ENCODE data around the gene ENDOD1. TPM values are rescaled to one million over a fixed set of nuclear protein-coding genes. Genes with fewer than 3 reads are reported as not detected.
"Not testable (repeated sequence)": the region's sequence is repeated elsewhere in the genome, so short reads cannot be mapped to it uniquely, and the experiment has no call there.

Gene ENDOD1
- total RNA-seq, 1 donor from 2014 or later = 22.9 TPM

DNA sequence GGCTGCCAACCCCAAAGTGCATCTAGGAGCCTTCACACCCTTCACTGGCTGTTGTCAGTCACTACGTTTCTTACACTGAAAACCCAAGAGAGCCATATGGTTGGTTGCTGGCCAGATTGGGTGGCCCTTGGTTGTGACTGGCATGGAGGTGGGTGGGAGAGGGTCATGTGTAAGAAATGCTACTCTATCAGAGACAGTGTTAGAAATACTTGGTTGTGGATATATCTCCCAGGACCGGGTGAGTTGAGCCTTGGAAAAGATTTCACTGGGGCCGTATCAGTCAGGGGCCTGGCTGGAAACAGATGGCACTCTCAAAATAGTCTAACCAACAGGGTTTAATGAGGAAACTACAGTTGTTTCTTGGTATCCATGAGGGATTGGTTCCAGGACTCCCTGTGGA lies 15.2 kb downstream of the ENDOD1 start:
- DNase-seq = no peak

DNA sequence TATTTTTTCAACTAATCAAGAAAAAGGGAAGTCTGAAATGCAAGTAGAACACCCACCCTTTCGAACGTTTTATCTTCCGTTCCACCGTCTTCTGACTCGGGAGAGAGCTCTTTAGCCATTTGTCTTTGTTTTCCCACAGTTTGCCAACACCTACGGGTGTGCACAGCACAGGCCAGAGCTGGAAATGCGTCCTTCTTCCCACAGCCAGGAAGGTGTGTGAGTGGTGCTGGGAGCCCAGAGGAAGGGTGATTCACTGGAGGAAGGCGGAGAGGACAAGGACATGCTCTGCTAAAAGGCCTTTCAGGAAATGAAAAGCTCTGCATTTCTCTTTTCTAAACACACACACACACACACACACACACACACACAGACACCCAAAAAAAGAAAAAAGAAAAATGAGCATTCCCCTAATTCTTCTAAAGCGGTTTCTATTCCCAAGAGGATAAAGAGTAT lies 18.5 kb downstream of the ENDOD1 start:
- DNase-seq = peak; percentile 44

DNA sequence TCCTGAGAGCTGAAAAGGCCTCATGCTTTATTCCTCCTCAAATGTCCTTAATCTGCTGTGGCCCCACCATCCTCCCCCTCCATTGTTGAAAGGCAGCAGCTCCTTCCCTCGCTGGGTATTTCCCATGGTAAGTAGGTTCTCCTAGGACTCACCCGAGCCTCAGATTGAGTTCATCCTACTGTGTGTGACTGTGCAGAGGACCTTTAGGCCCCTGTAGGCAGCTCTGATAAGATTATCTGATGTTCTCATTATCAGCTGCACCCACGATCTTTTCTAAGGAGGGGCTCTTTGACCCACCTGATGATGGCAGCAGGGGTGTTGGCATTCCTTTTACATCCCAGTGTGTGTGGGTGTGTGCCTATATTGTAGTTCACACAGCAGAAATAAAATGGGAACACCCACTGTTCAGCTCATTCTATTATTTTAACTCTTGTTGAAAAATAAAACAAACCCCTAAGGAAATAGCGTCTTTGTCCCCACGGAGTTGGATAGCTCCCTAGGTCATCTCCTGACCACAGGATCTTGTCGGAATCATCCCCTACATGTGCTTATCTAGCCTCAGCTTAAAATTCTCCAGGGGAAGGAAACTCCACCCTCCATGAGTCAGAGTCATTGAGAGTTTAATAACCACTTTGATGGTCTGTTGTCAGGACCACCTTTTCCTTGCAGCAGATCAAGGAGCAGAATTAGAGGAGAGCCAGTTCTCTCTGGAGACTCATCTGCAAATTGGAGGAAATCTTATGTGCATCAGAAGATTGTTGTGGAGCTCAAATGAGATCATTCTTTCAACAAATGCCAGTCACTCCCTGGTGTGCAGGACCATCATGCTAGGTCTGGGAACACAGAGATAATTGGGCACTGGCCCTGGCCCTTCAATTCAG lies 19.3 kb downstream of the ENDOD1 start:
- no peak for DNase-seq

DNA sequence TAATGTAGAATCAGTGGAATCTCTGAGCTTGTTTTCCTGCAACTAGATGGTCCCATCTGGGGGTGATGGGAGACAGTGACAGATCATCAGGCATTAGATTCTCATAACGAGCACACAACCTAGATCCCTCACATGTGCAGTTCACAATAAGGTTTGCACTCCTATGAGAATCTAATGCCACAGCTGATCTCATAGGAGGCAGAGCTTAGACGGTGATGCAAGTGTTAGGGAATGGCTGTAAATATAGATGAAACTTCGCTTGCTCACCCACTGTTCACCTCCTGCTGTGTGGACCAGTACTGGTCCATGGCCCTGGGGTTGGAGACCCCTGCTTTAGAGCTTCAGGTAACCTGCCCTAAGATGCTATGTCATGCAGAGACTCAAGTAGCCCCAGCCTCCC lies 21.8 kb downstream of the ENDOD1 start:
- DNase-seq = not testable (repeated sequence)

DNA sequence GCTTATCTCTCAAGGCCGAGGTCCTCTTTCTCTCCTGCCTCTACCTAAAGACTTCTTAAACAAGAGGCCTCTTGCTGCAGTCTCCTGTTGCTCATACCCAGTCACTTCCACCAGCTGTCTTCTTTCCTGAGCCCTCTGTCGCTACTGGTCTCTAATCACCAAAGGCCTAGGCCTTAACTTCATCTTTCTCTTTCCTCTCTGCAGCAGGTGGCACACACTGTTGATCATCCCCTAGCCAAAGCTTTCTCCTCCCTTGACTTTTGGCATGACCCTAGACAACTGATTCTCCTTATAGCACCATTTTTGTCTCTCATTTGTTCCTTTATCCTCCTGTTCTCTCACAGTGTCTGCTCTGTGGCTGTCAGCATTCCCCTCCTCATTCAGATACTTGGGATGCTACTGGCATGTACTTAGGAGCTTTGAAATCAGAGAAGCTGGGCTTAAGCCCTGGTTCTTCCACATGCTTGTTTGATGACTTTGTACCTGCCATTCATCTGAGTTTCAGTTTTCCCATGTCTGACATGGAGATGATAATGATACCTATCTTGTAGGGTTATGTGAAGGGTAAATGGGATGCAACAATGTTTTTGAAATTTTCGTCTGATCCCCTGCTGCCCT lies 22.4 kb downstream of the ENDOD1 start:
- DNase-seq = no peak

DNA sequence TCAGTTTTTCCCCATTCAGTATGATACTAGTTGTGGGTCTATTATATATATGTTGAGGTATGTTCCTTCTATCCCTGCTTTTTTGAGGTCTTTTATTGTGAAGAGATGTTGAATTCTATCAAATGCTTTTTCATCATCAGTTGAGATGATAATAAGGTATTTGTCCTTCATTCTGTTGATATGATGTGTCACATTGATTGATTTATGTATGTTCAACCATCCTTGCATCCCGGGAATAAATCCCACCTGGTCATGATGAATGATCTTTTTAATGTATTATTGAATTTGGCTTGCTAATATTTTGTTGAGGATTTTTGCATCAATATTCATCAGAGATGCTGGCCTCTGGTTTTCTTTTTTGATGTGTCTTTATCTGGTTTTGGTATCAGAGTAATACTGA lies 26.0 kb downstream of the ENDOD1 start:
- DNase-seq = no peak

DNA sequence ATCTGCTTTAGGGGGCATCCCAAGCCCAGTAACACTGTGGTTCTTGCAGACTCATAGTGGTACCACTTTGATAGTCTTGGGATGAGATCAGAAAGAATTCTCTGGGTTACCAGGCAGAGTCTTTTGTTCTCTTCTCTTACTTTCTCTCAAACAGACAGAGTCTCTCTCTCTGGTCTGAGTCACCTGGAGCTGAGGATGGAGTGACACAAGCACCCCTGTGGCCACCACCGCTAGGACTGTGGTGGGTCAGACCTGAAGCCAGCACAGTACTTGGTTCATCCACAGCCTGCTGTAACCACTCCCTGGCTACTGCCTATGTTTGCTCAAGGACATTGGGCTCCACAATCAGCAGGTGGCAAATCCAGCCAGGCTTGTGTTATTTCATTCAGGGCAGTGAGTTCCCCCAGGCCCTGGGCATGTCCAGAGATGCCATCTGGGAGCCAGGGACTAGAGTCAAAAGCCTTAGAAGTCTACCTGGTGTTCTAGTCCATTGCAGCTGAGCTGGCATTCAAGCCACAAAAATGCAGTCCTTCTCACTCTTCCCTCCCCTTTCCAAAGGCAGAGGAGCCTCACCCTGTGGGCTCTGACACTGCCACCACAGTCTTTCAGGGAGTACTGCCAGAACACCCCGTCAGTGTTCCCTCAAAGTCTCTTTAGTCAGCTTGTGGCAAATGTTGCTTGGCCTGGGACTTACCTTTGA lies 29.9 kb downstream of the ENDOD1 start:
- DNase-seq = no peak

DNA sequence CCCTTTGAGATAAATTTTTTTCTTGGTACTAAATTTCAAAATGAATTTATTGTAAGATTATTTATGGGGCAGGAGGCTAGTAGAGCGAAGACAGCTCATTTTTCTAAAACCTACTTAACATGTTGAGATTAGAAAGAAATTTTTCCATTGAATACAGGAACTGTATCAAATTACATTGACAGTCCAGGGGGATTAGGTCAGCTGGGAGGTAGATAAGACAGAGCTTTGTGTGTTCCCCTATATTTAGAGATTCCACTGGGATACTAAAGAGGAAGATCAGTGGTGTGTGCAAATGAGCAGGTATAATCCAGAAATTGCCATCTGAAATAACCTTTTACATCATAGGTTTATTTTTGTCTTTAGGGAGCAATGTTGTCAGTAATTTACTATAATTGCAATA lies 32.1 kb downstream of the ENDOD1 start:
- DNase-seq = no peak

DNA sequence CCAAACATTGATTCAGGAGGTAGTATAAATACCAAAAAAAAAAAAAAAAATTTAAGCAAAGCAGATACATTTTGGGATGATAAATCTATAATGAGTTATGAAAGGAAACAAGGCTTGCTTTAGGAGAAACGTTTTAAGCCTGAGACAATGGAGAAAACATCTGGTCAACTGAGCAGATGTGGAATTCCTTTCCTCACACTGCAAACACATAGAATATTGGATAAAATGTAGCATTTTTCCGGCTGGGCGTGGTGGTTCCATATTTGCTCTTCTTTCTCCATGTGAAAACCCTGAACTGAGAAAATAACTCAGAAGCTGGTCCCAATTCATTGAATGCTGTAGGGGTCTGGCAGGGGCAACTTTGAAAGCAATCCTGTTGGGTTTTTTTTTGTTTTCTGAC lies 33.9 kb downstream of the ENDOD1 start:
- DNase-seq = no peak

DNA sequence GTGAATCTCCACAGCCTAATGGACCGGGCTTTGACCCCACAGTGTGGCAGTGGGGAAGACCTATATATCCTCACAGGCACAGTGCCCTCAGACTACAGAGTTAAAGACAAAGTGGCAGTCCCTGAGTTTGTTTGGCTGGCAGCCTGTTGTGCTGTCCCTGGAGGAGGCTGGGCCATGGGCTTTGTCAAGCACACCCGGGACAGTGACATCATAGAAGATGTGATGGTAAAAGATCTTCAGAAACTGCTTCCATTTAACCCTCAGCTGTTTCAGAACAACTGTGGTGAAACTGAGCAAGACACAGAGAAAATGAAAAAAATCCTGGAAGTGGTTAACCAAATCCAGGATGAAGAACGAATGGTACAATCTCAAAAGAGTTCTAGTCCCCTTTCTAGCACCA lies 39.0 kb downstream of the ENDOD1 start:
- DNase-seq = no peak

DNA sequence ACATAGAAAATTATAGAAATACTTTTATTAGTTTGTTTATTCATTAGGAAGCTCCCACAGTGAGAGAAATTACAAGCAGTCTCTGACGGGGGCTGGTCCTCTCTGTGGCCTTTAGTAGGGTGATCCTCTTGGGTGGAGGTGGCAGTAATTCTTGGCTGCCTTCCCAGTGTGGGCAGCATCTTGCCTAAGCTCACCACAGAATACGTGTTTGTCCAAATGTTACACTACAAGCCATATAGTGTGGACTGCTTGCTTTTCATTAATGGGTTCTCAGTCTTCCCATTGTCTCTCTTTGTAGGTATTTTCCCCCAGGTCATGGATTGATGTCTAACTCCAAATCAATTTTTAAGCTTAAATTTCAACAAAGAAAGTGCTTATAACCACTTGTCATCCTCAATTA lies 43.3 kb downstream of the ENDOD1 start:
- no peak for DNase-seq

DNA sequence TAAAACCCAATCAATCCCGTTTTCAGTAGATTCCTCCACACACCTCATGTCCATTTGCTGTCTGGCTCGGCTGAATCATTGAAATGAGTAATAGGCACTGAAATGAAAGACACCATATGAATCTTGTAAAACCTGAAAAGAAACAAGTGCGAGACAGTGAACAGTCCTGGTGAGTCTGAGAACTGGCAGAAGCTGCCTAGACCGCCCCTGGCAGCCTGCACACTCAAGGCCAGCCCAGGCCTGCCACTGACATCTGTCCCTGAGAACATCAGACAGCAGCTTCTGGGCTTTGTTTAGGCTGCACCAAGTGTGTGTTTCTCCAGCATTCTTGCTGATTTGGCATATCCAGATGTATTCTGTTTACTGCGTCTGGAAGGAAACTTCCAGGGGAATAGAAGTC lies 44.8 kb downstream of the ENDOD1 start:
- peak; percentile 20 for DNase-seq

DNA sequence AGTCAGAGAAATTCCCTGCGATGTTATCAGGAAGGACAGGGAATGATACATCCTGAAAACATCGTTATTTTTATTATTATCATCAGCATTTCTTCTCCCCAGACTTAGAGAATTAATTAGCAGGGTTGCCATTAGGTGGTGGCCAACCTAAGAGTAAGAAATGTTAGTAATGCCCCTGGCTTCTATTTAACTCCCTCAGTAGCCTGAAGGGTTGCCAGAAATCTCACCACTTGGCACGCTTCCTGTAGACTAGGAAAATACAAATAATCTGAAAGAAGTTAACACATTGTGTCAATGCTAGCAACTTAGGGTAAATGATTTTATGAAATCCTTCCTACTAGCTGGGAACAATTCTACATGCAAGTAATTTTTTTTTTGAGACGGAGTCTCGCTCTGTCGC lies 45.5 kb downstream of the ENDOD1 start:
- no peak for DNase-seq

DNA sequence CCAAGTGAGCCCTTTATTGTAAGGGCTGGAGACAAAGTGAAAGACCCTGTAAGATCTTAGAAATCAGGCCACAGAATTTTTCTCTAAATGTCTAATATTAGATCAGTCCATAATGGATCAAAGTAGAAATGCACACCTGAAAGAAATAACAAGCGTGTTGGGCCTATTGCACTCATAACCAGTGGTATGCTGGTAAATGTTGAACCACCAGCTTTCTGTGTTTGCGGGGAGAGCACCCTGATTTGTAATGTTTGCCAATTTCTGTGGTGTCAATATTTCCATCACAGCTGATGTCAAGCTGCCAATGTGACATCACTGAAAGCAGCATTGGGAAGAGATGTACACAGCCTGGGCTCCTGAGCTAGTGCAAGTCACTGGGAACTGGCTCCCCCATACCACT lies 46.2 kb downstream of the ENDOD1 start:
- DNase-seq = no peak

DNA sequence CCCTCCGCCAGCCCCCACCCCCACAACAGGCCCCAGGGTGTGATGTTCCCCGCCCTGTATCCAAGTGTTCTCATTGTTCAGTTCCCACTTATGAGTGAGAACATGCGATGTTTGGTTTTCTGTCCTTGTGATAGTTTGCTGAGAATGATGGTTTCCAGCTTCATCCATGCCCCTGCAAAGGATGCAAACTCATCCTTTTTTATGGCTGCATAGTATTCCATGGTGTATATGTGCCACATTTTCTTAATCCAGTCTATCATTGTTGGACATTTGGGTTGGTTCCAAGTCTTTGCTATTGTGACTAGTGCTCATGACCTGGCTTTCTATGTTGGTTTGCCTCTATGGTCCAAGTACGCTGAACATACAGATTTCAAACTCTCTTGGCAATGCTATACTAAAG lies 47.1 kb downstream of the ENDOD1 start:
- not testable (repeated sequence) for DNase-seq

DNA sequence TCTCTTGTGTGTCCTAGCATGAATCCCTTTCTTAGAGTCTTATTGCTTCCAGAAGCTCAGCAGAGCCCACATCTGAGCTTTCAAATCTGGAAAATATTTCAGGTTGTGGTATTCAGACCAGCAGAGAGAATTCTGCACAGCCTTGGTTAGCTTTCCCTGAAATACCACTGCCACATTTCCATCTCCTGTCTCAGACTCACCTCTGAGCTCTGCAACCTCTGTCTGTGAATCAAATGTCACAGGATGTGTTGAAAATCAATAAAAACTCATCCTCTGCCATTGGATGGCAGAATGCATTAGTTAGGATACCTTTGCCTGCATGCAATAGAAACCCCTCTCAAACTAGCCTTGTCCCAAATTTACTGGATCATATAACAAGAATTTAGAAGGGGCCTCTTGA lies 47.7 kb downstream of the ENDOD1 start:
- no peak for DNase-seq

DNA sequence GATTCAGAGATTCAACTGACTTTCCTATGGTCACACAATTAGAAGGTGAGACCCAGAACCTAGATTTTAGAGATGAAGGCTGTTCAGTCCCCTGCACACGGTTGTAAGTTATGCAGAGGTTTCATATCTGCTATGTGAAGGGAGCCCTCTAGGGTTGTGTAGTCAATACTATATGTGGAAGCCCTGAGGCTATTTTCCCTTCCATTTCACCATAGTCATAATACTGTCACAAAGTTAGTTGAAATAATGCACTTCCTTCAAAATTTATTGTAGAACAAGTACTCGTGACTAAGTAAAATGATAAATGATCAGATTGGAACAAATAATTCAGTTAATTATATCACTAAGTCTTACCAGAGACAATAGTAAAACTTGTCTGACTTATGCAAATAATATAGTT lies 48.8 kb downstream of the ENDOD1 start:
- no peak for DNase-seq

DNA sequence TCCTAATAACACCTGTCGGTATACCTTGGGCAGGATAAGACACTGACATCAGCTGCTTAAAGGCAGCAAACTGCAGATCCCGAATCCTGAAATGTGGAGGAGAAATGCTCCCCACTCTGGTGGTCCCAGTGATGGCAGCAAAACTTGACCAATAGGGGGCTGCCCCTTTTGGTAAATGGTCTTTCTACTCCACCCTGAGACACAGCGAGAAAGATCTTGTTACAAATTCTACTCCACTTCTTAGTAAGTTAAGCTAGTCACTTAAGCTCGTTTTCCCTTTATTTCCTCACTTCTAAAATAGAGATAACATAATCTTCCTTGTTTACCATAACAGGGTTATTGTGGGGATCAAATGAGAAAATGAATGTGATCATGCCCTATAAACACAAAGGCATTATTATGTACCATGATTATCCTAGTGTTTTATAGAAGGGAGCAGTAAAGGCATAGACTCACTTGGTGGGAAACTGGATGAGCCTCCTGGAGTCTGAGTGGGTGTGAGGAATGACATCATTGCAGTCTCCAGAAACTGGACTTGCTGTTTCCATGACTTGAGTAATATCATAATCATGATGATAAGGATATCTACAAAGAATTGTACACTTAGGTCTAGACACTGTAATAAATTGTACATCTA lies 50.9 kb downstream of the ENDOD1 start:
- no peak for DNase-seq

DNA sequence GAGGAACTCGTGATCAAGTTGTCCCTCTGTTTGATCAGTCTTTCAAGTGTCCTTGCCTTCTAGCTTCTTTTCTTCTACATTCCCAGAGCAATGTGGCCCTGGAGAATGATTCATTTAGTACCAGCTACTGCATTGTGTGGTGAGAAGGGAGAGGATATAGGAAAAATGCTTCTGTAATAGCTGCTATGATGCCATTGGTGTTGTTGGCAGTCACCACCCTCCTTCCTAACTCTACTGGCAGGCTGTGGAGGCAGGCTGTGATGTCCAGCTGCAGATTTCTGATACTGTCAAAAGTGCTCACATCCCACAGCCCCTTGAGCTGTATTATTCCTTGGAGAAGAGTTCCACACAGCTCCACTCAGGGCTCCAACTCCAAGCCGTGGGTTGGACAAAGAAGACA lies 52.8 kb downstream of the ENDOD1 start:
- DNase-seq = no peak

DNA sequence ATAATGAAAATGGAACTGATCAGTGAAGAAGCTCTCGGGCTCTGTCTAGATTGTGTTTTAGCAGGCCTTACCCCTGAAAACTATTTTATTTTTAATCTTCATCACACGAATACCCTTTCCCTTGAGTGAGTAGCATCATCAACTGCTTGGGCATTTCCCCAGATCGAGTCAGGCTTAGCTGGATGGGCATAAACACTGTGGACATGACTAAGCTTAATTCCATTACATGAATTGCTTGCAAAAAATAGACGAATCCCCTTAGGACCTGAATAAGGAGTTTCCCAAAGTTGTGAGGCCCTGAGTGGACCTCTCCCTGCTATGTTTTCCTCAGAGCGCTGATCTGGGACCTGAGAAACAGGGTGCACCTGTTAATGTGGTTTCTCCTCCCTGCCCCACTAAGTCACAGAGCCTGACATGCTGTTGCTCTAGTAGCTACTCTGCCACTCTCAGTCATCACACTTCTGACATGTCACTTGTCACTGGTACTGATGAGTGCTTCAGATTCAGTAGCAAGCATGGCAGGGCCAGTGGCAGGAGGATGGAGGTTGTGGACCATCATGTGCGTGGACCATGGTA lies 53.5 kb downstream of the ENDOD1 start:
- DNase-seq = no peak

DNA sequence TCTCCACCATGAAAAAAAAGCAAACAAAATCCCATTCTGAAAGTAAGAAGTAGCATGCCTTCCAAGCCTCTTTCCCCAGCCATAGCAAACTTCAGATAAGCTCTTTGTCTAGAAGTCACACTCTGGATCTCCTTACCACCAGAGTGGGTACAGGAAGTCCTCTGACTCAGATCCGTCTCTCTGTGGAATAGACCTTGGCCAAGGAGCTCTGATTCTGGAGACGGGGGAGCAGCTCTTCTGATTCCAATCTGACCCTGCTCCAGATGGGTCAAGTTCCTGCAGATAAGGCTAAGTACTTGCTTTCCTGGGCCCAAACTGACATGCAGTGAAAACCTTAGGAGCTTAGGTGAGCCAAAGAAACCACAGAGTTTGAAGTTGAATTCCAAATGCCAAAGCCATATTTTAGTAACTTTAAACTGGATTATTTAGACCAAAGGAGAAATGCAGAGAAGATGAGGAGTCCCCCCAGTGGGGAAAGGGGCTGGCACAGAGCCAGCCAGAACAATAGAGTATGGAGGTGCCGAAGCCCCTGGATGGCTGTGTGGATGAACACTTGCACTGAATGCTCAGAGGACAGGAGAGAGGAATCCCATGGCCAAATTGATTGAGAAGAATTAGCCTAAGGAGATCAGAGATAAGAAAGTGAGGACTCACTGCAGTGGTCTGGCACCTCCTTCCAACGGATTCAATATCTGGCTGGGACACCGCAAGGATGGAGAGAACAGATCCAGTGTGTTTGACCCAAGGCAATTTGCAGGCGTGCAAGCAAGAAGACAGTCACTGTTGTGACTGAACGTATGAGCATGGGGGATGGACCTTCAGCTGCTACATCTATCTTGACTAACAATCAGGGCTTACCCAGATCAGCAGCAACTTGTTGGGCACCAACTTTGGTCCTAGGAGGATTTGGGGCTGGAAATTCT lies 54.9 kb downstream of the ENDOD1 start:
- no peak for DNase-seq

Measured in occipital lobe (tissue), 2 donors.